ENCODE measurements around the gene ACAD9.
"Not testable (repeated sequence)": the region's sequence is repeated elsewhere in the genome, so short reads cannot be mapped to it uniquely, and the experiment has no call there.

ACAD9 gene

GRCh38 chr3:128879125-128879969 is at the start of gene ACAD9:
TSS of gene ACAD9 (plus strand) at chr3:128879620. CDS start at chr3:128879692, 72 bp downstream.
- DNase-seq: peak; percentile 98

GRCh38 chr3:128829925-128830625 is 49.3 kb upstream of the ACAD9 start:
- not testable (repeated sequence) for DNase-seq

- DNase-seq: not testable (repeated sequence)
Measured at GRCh38 chr3:128830762-128831161, 48.7 kb upstream of the ACAD9 start.

GRCh38 chr3:128832979-128833378 is 46.4 kb upstream of the ACAD9 start:
- not testable (repeated sequence) for DNase-seq

GRCh38 chr3:128835096-128835495 is 44.3 kb upstream of the ACAD9 start:
- no peak for DNase-seq

- no peak for DNase-seq
Measured at GRCh38 chr3:128841926-128842920, 37.2 kb upstream of the ACAD9 start.

- DNase-seq: no peak
Measured at GRCh38 chr3:128844502-128844901, 34.9 kb upstream of the ACAD9 start.

GRCh38 chr3:128845119-128845777 is 34.2 kb upstream of the ACAD9 start:
- DNase-seq: no peak

- DNase-seq: no peak
Measured at GRCh38 chr3:128845778-128846485, 33.5 kb upstream of the ACAD9 start.

- no peak for DNase-seq
Measured at GRCh38 chr3:128846486-128846891, 32.9 kb upstream of the ACAD9 start.

GRCh38 chr3:128847666-128848370 is 31.6 kb upstream of the ACAD9 start:
- no peak for DNase-seq

GRCh38 chr3:128848936-128849335 is 30.5 kb upstream of the ACAD9 start:
- DNase-seq: no peak

- DNase-seq: no peak
Measured at GRCh38 chr3:128849911-128850455, 29.4 kb upstream of the ACAD9 start.

GRCh38 chr3:128850544-128850943 is 28.9 kb upstream of the ACAD9 start:
- DNase-seq: no peak

GRCh38 chr3:128851601-128852000 is 27.8 kb upstream of the ACAD9 start:
- no peak for DNase-seq

- DNase-seq: no peak
Measured at GRCh38 chr3:128853826-128854225, 25.6 kb upstream of the ACAD9 start.

GRCh38 chr3:128854475-128854874 is 24.9 kb upstream of the ACAD9 start:
- DNase-seq: no peak

GRCh38 chr3:128855569-128855968 is 23.9 kb upstream of the ACAD9 start:
- no peak for DNase-seq

GRCh38 chr3:128858167-128858566 is 21.3 kb upstream of the ACAD9 start:
- no peak for DNase-seq

- DNase-seq: no peak
Measured at GRCh38 chr3:128859630-128860029, 19.8 kb upstream of the ACAD9 start.

- no peak for DNase-seq
Measured at GRCh38 chr3:128861491-128861890, 17.9 kb upstream of the ACAD9 start.
